ENCODE results near the gene SSH2.

Gene SSH2

GRCh38 chr17:29620779-29621500 lies 309.1 kb downstream of the SSH2 start:
- DNase-seq: no peak

DNA sequence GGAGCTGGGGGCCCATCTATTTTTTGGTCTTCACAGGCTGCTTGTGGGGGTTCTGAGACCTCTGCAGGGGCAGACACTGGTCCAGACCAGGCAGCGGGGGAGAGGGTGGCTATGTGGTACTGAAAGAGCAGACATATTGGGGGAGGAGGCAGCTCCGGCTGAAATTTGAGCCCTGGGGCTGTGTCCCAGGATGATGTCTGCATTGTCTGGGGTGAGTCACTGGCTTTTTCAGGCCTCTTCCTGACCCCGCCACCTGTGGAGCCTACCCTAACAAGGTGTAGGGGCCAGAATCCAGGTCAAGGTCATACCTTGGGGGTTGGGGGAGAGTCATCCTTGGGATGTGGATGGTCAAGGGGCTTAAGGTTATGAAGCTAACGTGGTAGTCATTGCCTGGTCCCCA lies 309.8 kb downstream of the SSH2 start:
- DNase-seq: no peak

GRCh38 chr17:29619251-29619650 lies 310.8 kb downstream of the SSH2 start:
- peak; percentile 27 for DNase-seq

GRCh38 chr17:29618272-29619065 lies 311.6 kb downstream of the SSH2 start:
- no peak for DNase-seq

GRCh38 chr17:29617481-29618271 lies 312.4 kb downstream of the SSH2 start:
- DNase-seq: peak; percentile 89

GRCh38 chr17:29617125-29617480 lies 312.9 kb downstream of the SSH2 start:
- DNase-seq: peak; percentile 95

DNA sequence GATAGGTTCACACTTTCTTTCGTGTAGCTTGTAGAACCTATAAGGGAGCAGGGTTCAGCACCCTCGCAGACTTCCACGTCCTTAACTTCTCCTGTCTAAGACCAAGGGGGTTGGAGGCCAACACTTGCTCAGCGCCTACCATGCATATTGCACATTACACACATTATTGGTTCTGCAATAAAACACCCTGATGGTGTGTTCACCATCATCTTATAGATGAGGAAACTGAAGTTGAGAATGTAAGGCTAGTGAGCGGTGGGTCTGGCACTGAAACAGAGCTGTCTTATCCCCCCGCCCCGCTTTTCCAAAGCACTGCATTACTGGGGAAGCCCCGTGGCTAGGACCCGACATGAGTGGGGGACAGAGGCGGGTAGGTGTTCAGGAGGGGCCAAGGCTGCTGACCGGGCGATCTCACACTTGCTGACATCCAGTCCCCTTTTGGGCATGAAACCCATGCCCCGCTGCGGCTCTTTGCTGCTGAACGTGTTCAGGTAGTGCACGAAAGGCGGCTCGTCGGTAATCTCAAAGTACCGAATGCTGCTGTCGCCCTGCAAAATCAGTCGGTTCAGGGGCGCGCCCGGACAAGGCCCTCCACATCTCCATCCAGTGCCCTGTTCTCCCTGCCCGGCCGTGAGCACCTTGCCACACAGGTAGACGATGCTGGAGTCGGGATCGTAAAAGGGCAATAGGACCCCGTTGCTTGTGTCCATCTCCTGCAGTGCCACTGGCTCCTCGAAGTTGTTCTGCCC lies 313.6 kb downstream of the SSH2 start:
- no peak for DNase-seq

DNA sequence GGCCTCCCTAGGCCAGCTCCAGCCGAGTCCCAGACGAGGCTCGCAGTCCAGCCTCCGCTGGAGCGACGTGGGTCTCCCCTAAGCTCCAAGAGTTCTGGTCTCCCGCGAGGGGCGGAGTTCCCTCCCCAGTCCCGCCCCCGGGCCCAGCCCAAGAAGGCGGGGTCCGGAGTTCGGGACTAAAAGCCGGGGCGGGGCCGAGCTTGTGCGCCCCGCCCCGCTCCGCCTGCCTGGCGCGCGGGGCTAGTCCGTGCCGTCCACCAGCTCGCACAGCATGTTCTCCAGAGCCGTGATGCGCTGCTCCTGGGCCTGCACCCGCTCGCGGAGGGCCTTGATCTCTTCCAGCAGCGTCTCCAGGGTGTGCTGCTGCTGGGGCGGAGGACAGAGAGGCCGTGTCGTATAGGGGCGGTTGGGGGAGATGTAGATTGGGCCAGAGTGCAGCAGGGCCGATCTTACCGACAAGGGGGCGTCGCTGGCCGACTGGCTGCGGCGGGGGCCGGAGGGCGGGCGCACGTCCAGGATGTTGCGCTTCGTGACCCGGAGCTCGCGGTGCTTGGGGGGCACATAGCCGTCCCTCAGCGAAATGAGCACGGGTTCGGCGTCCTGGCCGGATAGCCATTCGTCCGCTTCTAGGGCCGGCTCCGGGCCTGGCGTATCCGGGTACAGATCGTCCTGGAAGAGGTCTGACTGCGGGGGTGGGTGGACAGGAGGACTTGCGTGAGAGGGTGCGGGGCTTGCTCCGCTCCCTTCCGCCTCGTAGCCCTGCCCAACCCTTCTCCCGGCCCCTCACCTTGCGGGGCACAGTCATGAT lies 314.3 kb downstream of the SSH2 start:
- DNase-seq: peak; percentile 83

DNA sequence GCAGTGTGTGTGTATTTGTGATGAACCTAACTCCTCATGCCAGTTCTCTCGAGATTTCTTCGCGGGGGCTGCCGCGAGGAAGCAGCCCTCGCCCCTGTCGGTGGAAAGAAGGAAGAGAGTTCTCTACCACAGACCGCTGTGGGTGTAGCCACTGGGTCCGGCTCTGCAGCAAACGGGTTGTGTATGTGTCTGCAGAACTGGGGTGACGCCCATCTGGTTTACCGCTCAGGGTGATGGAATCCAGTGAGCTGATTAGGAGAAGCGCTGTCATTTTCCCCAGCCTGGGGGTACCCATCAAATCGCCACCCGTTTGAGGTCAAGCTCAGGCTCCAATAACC lies 315.0 kb downstream of the SSH2 start:
- DNase-seq: peak; percentile 57

DNA sequence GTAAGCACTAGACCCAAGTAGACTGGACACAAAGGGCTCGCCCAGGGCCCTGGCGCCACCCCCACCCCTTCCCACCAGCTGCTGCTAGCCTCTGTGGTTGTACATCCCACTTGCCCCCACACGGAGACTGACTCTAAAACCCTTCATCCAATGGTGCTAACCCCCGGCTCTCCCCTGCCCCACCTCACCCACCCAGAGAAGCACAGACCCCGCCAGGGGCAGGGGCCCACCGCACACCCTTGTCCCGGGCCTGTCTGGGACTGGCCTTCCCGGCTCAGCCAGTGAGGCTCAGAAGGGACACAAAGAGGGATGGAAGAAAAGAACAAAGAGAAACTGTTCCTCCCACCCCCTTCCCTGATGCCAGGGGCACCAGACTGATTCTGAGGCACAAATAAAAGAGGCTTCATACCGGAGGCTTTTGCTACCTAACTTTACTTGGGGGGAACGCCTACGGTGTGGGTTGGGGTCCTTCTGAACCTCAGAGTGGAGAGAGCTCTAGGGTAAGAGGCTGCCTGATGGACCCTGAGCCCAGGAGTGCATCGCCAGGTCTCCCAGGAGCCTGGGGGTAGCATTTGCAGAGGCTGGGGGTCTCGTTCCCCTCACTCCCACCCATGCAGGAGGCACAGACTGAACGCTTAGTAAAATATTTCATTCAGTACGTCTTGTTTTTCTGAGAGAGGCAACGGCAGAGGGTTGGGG lies 315.5 kb downstream of the SSH2 start:
- no peak for DNase-seq

DNA sequence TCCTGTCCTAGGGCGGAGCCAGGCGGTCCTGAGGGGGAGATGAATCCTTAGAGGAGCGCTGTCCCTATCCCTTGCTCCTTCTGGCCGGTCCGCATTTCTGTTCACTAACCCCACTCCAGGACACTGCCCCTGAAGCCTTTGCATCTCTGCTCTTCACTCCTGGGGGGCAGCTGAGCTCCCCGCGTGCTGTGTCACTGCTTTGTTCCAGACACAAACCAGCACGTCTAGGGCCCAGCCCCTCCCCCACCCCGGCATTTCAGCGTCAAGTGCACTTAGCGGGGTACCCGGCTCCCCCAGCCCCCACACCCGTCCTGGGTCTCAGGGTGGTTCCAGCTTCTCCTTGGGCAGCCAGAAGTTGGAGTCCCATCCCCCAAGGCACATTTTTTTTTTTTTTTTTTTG lies 316.2 kb downstream of the SSH2 start:
- DNase-seq: no peak

DNA sequence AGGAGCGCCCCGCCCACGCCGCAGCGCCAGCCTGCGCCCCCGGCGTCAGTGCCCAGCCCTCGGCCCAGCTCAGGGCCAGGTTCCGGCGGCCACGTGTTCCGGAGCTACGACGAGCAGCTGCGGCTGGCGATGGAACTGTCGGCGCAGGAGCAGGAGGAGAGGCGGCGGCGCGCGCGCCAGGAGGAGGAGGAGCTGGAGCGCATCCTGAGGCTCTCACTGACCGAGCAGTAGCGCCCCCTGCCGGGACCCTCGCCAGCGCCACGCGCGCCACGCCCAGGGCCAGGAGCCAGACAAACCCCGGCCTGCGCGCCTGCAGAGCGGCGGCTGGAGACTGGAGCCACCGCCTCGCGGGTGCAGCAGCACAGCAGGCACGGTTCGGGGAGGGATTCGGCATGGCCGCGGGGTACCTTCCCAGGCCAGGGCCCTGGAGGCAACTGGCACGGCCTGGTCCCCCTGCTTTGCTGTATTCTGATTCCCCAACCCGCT lies 316.6 kb downstream of the SSH2 start:
- peak; percentile 96 for DNase-seq

DNA sequence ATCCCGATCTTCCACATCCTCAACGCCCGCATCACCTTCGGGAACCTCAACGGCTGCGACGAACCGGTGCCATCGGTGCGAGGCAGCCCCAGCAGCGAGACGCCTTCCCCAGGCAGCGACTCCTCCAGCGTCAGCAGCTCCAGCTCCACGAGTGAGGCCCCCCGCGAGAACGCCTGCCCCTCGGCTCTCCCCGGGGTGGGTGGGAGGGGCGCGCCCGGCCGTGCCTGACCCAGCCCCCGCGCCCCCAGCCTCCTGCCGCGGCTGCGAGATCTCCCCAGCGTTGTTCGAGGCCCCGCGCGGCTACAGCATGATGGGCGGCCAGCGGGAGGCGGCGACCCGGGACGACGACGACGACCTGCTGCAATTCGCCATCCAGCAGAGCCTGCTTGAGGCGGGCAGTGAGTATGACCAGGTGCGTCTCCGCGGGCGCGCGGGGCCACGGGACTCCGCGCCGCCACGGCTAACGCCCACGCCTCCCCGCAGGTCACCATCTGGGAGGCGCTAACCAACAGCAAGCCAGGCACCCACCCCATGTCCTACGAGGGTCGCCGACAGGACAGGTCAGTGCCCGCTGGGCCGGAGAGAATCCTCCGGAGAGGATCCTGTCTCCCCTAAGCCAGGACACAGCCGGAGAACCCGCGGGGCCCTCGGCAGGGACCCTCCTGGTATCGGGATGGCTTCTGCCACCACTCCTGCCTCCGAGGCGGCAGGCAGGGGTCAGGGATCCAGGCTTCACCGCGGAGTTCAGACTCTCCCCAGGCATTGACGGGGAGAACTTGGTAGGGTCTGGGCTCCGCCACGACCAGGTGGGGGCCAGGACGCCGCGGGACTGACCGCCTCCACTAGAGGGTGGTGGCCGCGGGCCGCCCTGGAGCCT lies 317.4 kb downstream of the SSH2 start:
- DNase-seq: no peak

GRCh38 chr17:29612094-29612403 lies 318.0 kb downstream of the SSH2 start:
- no peak for DNase-seq

GRCh38 chr17:29611351-29612093 lies 318.5 kb downstream of the SSH2 start:
- no peak for DNase-seq

- DNase-seq: no peak
Measured at GRCh38 chr17:29610395-29610794, 319.6 kb downstream of the SSH2 start.

DNA sequence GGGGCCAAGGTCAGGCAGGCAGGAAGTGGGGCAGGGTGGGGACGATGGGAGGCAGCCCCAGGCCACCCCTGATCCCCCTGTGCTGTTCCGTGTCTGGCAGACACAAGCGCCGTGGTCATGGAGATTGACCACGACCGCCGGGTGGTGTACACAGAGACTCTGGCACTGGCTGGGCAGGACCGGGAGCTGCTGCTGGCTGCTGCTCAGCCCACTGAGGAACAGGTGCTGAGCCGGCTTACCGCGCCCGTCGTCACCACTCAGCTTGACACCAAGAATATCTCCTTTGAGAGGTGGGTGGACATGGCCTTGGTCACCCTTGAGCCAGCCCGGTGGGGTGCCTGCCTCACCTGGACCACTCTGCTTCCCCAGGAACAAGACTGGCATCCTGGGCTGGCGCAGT lies 321.0 kb downstream of the SSH2 start:
- DNase-seq: no peak

GRCh38 chr17:29607557-29608195 lies 322.4 kb downstream of the SSH2 start:
- DNase-seq: no peak

- no peak for DNase-seq
Measured at GRCh38 chr17:29603109-29603674, 326.8 kb downstream of the SSH2 start.
